T47D (cell line): ENCODE results near the gene RASAL2.

Experiments used
- DNase-seq, 2 experiments: peaks; one replicate each; pipeline versions ENCODE4 v3.0.0 to v3.0.0-alpha.2; 2011 to 2012; ENCODE audit warnings: low read depth in 1 of 2, low spot score in 1 of 2
- JUND ChIP-seq: IDR thresholded peaks from 2 replicates; pipeline ENCODE4 v1.6.1; 2012; ENCODE audit warnings: low read depth
- in situ Hi-C: cut with HindIII; loops from 2 replicates; pipeline ENCODE4 v1.10.0; 2016; ENCODE audit warnings: low sequenced_read_pairs, low pct_unique_long_range_greater_than_20kb

Gene RASAL2

GRCh38 chr1:178093951-178094738, at the start of gene RASAL2:
Gene RASAL2 (plus strand): TSS chr1:178094104. CDS start chr1:178094493, 389 bp downstream.
- DNase-seq = peak; percentile 82 to 84
- no peak for TF ChIP-seq JUND
- in situ Hi-C loops = no loop called here

GRCh38 chr1:178046591-178047270, 47.2 kb upstream of the RASAL2 start:
- no peak for TF ChIP-seq JUND
- in situ Hi-C loops = no loop called here
- DNase-seq = no peak

DNA sequence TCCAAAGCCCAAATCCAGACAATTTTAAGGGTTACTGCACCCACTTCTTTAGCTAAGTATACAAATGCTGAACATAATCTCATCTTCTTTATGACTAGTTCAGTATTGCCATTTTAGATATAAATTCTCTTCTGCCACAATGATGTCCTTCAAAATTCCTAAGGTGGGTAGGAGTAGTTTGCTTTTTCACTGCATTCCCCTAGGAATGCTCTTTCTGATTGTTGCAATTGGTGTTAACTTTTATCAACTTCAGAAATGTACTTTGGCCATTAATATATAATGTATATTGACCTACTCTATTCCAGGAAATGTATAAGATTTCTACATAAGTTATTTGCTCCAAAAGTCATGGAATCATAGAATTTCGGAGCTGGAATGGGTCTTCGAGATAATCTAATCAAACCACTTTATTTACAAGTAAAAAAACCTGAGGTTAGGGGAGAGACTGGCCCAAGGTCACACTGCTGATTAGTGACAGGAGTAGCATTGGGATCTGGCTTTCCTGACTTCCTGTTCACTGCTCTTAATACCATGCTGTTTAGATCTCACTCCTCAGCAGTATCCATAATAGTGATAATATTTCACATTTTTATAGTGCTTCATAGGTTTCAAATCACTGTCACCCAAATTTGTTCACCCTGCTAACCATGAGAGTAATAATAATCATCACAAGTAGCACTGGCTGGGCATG, 46.4 kb upstream of the RASAL2 start:
- DNase-seq = no peak
- TF ChIP-seq JUND = no peak
- in situ Hi-C loops = no loop called here

GRCh38 chr1:178048426-178048825, 45.5 kb upstream of the RASAL2 start:
- in situ Hi-C loops = no loop called here
- DNase-seq = no peak

GRCh38 chr1:178048883-178049282, 45.0 kb upstream of the RASAL2 start:
- TF ChIP-seq JUND = no peak
- in situ Hi-C loops = no loop called here
- DNase-seq = no peak

More at GRCh38 chr1:178048426-178048825, 45.5 kb upstream of the RASAL2 start:
- TF ChIP-seq JUND = no peak

DNA sequence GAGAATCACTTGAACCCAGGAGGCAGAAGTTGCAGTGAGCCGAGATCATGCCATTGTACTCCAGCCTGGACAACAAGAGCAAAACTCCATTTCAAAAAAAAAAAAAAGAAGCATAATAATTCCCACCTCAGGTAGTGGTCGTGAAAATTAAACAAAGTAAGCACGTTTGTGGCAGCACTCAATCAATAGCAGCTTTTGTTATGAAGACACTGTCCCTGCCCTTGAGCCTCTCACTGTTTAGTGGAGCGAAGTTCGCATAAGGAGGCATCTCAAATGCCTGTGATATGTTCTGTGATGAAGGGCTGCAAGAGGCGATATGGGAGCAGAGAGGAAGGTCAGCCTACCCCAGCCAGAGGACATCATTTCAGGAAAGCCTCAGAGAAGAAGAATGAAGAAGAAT, 43.8 kb upstream of the RASAL2 start:
- DNase-seq = no peak
- in situ Hi-C loops = no loop called here
- TF ChIP-seq JUND = no peak

GRCh38 chr1:178051071-178051470, 42.8 kb upstream of the RASAL2 start:
- no peak for TF ChIP-seq JUND
- DNase-seq = no peak
- in situ Hi-C loops = no loop called here

GRCh38 chr1:178052650-178053461, 41.0 kb upstream of the RASAL2 start:
- no peak for DNase-seq
- in situ Hi-C loops = no loop called here
- no peak for TF ChIP-seq JUND

GRCh38 chr1:178055093-178055492, 38.8 kb upstream of the RASAL2 start:
- peak in 1 of 2 experiments; percentile 30 for DNase-seq
- TF ChIP-seq JUND = no peak
- in situ Hi-C loops = no loop called here

GRCh38 chr1:178055779-178056471, 38.0 kb upstream of the RASAL2 start:
- in situ Hi-C loops = no loop called here

DNA sequence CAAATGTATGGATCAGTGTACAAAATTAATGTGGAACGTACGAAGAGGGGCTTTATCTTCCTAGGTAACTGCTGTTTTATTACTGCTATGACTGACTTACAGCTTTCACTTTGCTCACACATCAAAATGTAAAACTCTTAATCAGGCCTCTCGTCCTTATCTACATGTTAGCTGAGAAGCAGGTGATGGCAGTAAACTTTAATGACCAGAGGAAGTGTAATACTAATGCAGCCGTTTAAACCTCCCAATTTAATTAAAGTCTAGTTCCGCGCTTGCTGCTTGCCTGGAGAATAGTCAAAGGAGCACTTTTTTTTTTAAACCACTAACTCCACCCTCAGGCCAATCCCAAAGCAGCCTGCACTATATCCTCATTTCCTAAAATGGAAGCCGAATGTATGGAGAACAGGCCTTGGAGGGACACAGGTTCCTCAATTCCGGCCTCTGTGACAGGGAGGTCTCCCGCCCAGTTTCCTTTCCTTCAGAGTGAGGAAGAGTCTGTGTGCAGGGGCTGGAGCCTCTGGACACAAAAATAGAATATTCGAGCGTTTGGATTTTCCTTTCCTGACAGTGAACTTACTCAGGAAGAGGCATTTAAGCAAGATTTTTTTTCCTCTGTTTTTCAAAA, 36.7 kb upstream of the RASAL2 start:
- no peak for TF ChIP-seq JUND
- in situ Hi-C loops = no loop called here
- DNase-seq = no peak

More at GRCh38 chr1:178055779-178056471, 38.0 kb upstream of the RASAL2 start:
- peak; percentile 51 to 80 for DNase-seq
- TF ChIP-seq JUND = no peak
